HG02840 (cell line): ENCODE measurements around the gene NINJ1.
"Not testable (repeated sequence)": the region's sequence is repeated elsewhere in the genome, so short reads cannot be mapped to it uniquely, and the experiment has no call there.

Experiments used
- ATAC-seq: cut with Tn5 transposase; IDR thresholded peaks from one replicate; pipeline ENCODE4 v1.9.1; 2021; ENCODE audit warnings: mild to moderate bottlenecking, moderate library complexity, moderate number of reproducible peaks; ENCODE audit not compliant: unreplicated experiment, low FRiP score

NINJ1 gene

GRCh38 chr9:93121316-93122241 is 12.5 kb downstream of the NINJ1 start:
- no peak for ATAC-seq

GRCh38 chr9:93120846-93121315 is 13.2 kb downstream of the NINJ1 start:
- ATAC-seq: no peak

GRCh38 chr9:93119953-93120845 is 13.9 kb downstream of the NINJ1 start:
- peak; percentile 70 for ATAC-seq

GRCh38 chr9:93119703-93119952 is 14.4 kb downstream of the NINJ1 start:
- no peak for ATAC-seq

GRCh38 chr9:93118863-93119702 is 15.0 kb downstream of the NINJ1 start:
- no peak for ATAC-seq

GRCh38 chr9:93117924-93118862 is 15.9 kb downstream of the NINJ1 start:
- no peak for ATAC-seq

- not testable (repeated sequence) for ATAC-seq
Measured at GRCh38 chr9:93117521-93117920, 16.5 kb downstream of the NINJ1 start.

- ATAC-seq: no peak
Measured at GRCh38 chr9:93116072-93116961, 17.7 kb downstream of the NINJ1 start.

- ATAC-seq: no peak
Measured at GRCh38 chr9:93115486-93116071, 18.5 kb downstream of the NINJ1 start.

GRCh38 chr9:93114984-93115335 is 19.1 kb downstream of the NINJ1 start:
- no peak for ATAC-seq

- ATAC-seq: no peak
Measured at GRCh38 chr9:93114169-93114983, 19.7 kb downstream of the NINJ1 start.

- no peak for ATAC-seq
Measured at GRCh38 chr9:93112864-93113389, 21.1 kb downstream of the NINJ1 start.

GRCh38 chr9:93112116-93112863 is 21.8 kb downstream of the NINJ1 start:
- ATAC-seq: no peak

GRCh38 chr9:93111371-93112115 is 22.5 kb downstream of the NINJ1 start:
- no peak for ATAC-seq

GRCh38 chr9:93111001-93111370 is 23.1 kb downstream of the NINJ1 start:
- no peak for ATAC-seq
